ENCODE results near the gene HEBP1. TPM values are rescaled to one million over a fixed set of nuclear protein-coding genes. Genes with fewer than 3 reads are reported as not detected.

Gene HEBP1
- total RNA-seq, 1 experiment from 2014 or later = 22.2 TPM

DNA sequence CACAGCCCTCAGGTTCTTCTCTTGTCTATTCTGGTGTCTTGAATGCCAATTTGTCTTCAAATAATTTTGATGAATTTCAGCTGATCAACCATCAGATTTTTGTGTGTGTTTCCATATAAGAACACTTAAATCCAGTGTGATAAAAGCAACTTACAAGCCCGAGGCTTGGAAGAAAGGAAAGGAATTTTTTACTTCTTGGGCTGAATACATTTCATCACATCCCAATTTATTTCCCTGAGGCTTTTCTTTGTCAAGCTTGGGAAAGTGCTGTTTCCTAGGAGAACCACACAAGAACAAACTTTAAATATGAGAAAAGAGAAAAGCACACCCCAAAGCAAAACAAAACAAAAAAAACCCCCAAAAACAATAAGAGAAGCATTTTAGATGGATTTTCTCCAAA, 74.7 kb downstream of the HEBP1 start:
- no peak overlapping the region for H3K27ac Mint-ChIP-seq

More for the DNA sequence above, 74.7 kb downstream of the HEBP1 start:
- Histone ChIP-seq H2AFZ (ENCODE audit: low read length) (no peak overlapping the region), H3K18ac (ENCODE audit: insufficient read length, low read depth, low read length) (no peak overlapping the region), H3K79me2 (ENCODE audit: insufficient read depth, low read length) (no peaks in the 10 kb centered on the region), H3K4ac (ENCODE audit: low read depth, low read length) (no peak overlapping the region), H3K14ac (ENCODE audit: insufficient read depth, low read length) (no peak overlapping the region), H3T11ph (ENCODE audit: low read length) (no peak overlapping the region), H3K23me2 (ENCODE audit: insufficient read length, low read depth, low read length, poor library complexity, severe bottlenecking) (no peaks in the 10 kb centered on the region), H3K9me3 (ENCODE audit: control insufficient read depth, low read depth, low read length) (no peaks in the 10 kb centered on the region), H4K8ac (replicated peaks; ENCODE audit: insufficient read length, low read depth, low read length) (no peak overlapping the region), H3K23ac (ENCODE audit: insufficient read length, low read depth, low read length) (no peak overlapping the region), H3K9ac (ENCODE audit: extremely low read depth, insufficient read length, low read length) (no peak overlapping the region), H3K4me1 (ENCODE audit: insufficient read depth, low read length) (peaks cover 3% of the 10 kb centered on the region; the same call in 1 of the 2 replicates), H2AK5ac (ENCODE audit: insufficient read length, low read length) (no peak overlapping the region), H4K20me1 (ENCODE audit: control insufficient read depth, insufficient read depth, insufficient read length) (no peaks in the 10 kb centered on the region), H3K56ac (ENCODE audit: insufficient read length, low read depth, low read length) (no peak overlapping the region), H4K5ac (ENCODE audit: insufficient read length, low read depth, low read length) (no peak overlapping the region), H3K79me1 (ENCODE audit: insufficient read depth, low read depth, low read length, poor library complexity, severe bottlenecking) (no peaks in the 10 kb centered on the region), H3K27ac (ENCODE audit: insufficient read length, low read depth, low read length) (no peak overlapping the region), H3K4me2 (ENCODE audit: insufficient read depth, insufficient read length, low read length) (no peak overlapping the region), H2BK12ac (ENCODE audit: insufficient read length, low read depth, low read length) (no peak overlapping the region), H4K91ac (ENCODE audit: insufficient read length, low read depth, low read length) (no peak overlapping the region), H3K27me3 (ENCODE audit: insufficient read depth, low read length) (no peaks in the 10 kb centered on the region), H2BK15ac (ENCODE audit: low read depth, low read length) (no peak overlapping the region), H2BK120ac (ENCODE audit: low read depth, low read length, poor library complexity, severe bottlenecking) (no peak overlapping the region), H2BK5ac (ENCODE audit: insufficient read length, low read length) (no peak overlapping the region), H2BK20ac (ENCODE audit: low read depth, low read length, poor library complexity, severe bottlenecking) (no peak overlapping the region)
- H3K4me3 Mint-ChIP-seq = no peak overlapping the region
- no CpG with 5 or more reads among the region's 1 CpG for WGBS (ENCODE audit: extremely low coverage, insufficient read length, low lambda C conversion rate)
- no peak for DNase-seq
- H3K27me3 Mint-ChIP-seq (ENCODE audit: low read depth) = no peaks in the 10 kb centered on the region; the same call in 1 of the 2 replicates
- peaks cover 5 to 10% of the 10 kb centered on the region in 2 experiments; a peak in 4 of 5 replicates for H3K9me3 Mint-ChIP-seq
- H3K36me3 Mint-ChIP-seq (ENCODE audit: insufficient read depth in 1 of 3, low read depth in 3 of 3) = peaks cover 0 to 8% (median 3%) of the 10 kb centered on the region in 3 experiments; a peak in 3 of 7 replicates
- H3K4me1 Mint-ChIP-seq = peaks cover 10 to 11% of the 10 kb centered on the region in 2 experiments
- no peak for TF ChIP-seq CTCF (conservative IDR thresholded peaks at IDR 0.05)

Other genes starting within 250 kb of the HEBP1 start
- gene APOLD1, start 214.6 kb downstream of the HEBP1 start, total RNA-seq (2021) = 0.48 and 0.70 TPM in 2 replicates
- gene DDX47, start 186.9 kb downstream of the HEBP1 start, total RNA-seq (2021) = 73.9 and 78.2 TPM in 2 replicates
- gene GPRC5A, start 108.7 kb downstream of the HEBP1 start, total RNA-seq (2021) = 0.09 and 0.13 TPM in 2 replicates
- not detected in 2 replicates for gene GPRC5D, start 48.1 kb downstream of the HEBP1 start, total RNA-seq (2021)
- gene FAM234B, start 44.1 kb upstream of the HEBP1 start, total RNA-seq (2021) = 20.2 and 20.8 TPM in 2 replicates
- 0.22 and 0.33 TPM in 2 replicates for gene GSG1, start 103.4 kb upstream of the HEBP1 start, total RNA-seq (2021)
- gene EMP1, start 196.5 kb upstream of the HEBP1 start, total RNA-seq (2021) = 0.63 and 0.75 TPM in 2 replicates

Data from H9 (cell line).